ENCODE measurements around the gene GATA6.

DNA sequence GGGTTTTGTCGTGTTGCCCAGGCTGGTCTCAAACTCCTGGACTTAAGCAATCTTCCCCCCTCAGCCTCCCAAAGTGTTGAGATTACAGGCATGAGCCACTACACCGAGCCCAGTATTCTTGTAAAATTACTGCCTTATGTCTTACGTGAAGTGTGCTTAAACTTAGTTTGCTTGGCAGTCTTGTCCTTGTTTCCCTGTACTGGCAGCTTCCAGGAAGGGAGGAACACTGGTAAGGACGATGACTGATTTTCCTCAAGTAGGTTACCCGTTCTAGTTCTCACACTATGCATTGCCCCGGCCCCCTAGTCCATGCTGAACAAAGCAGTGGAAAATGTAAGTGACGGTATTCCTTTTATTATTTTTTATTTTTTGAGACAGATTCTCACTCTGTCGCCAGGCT lies 19.7 kb upstream of the GATA6 start:
- TF ChIP-seq EZH2phosphoT487 (IDR thresholded peaks at IDR 0.05; ENCODE audit: insufficient read depth, low read depth): no peak
- TF ChIP-seq EZH2 (IDR thresholded peaks at IDR 0.05; ENCODE audit: insufficient read depth, poor library complexity, severe bottlenecking): no peak

Measured in GM23248 (cell line).